ENCODE measurements around the gene STYXL1. TPM values are rescaled to one million over a fixed set of nuclear protein-coding genes. Genes with fewer than 3 reads are reported as not detected.
"Not testable (repeated sequence)": the region's sequence is repeated elsewhere in the genome, so short reads cannot be mapped to it uniquely, and the experiment has no call there.

The STYXL1 gene
- total RNA-seq, 1 donor = 29.1 TPM

- no peak for DNase-seq (ENCODE audit: low read depth in 2 of 3, low spot score in 2 of 3)
Measured at GRCh38 chr7:76066716-76067503, 19.1 kb upstream of the STYXL1 start.

GRCh38 chr7:76065016-76065612 lies 17.3 kb upstream of the STYXL1 start:
- DNase-seq (ENCODE audit: low read depth in 2 of 3, low spot score in 2 of 3) = no peak

- DNase-seq (ENCODE audit: low read depth in 2 of 3, low spot score in 2 of 3) = no peak
Measured at GRCh38 chr7:76064208-76064970, 16.6 kb upstream of the STYXL1 start.

GRCh38 chr7:76063525-76063924 lies 15.7 kb upstream of the STYXL1 start:
- DNase-seq (ENCODE audit: low read depth in 2 of 3, low spot score in 2 of 3) = no peak

- DNase-seq (ENCODE audit: low read depth in 2 of 3, low spot score in 2 of 3) = no peak
Measured at GRCh38 chr7:76063114-76063513, 15.3 kb upstream of the STYXL1 start.

GRCh38 chr7:76062254-76062653 lies 14.5 kb upstream of the STYXL1 start:
- no peak for DNase-seq (ENCODE audit: low read depth in 2 of 3, low spot score in 2 of 3)

GRCh38 chr7:76060842-76061241 lies 13.0 kb upstream of the STYXL1 start:
- no peak for DNase-seq (ENCODE audit: low read depth in 2 of 3, low spot score in 2 of 3)

GRCh38 chr7:76058745-76059144 lies 10.9 kb upstream of the STYXL1 start:
- not testable (repeated sequence) for DNase-seq (ENCODE audit: low read depth in 2 of 3, low spot score in 2 of 3)

GRCh38 chr7:76057813-76058145 lies 10.0 kb upstream of the STYXL1 start:
- DNase-seq (ENCODE audit: low read depth in 2 of 3, low spot score in 2 of 3) = no peak

GRCh38 chr7:76057103-76057812 lies 9.5 kb upstream of the STYXL1 start:
- no peak for DNase-seq (ENCODE audit: low read depth in 2 of 3, low spot score in 2 of 3)

GRCh38 chr7:76056241-76056640 lies 8.4 kb upstream of the STYXL1 start:
- no peak for DNase-seq (ENCODE audit: low read depth in 2 of 3, low spot score in 2 of 3)

GRCh38 chr7:76054123-76055120 lies 6.6 kb upstream of the STYXL1 start:
- no peak for DNase-seq (ENCODE audit: low read depth in 2 of 3, low spot score in 2 of 3)

- DNase-seq (ENCODE audit: low read depth in 2 of 3, low spot score in 2 of 3) = no peak
Measured at GRCh38 chr7:76053461-76053860, 5.7 kb upstream of the STYXL1 start.

GRCh38 chr7:76052681-76053080 lies 4.9 kb upstream of the STYXL1 start:
- not testable (repeated sequence) for DNase-seq (ENCODE audit: low read depth in 2 of 3, low spot score in 2 of 3)

GRCh38 chr7:76051840-76052239 lies 4.0 kb upstream of the STYXL1 start:
- DNase-seq (ENCODE audit: low read depth in 2 of 3, low spot score in 2 of 3) = no peak

- DNase-seq (ENCODE audit: low read depth in 2 of 3, low spot score in 2 of 3) = no peak
Measured at GRCh38 chr7:76050545-76050944, 2.7 kb upstream of the STYXL1 start.

GRCh38 chr7:76049295-76049694 lies 1.5 kb upstream of the STYXL1 start:
- no peak for DNase-seq (ENCODE audit: low read depth in 2 of 3, low spot score in 2 of 3)

GRCh38 chr7:76048668-76048988 lies 828 bp upstream of the STYXL1 start:
- DNase-seq (ENCODE audit: low read depth in 2 of 3, low spot score in 2 of 3) = peak in 2 of 3 donors; percentile 11 to 33

- DNase-seq (ENCODE audit: low read depth in 2 of 3, low spot score in 2 of 3) = no peak
Measured at GRCh38 chr7:76047305-76047810, 442 bp downstream of the STYXL1 start.

- no peak for DNase-seq (ENCODE audit: low read depth in 2 of 3, low spot score in 2 of 3)
Measured at GRCh38 chr7:76044375-76044865, 3.4 kb downstream of the STYXL1 start.
